ENCODE measurements around the gene BRD1. TPM values are rescaled to one million over a fixed set of nuclear protein-coding genes. Genes with fewer than 3 reads are reported as not detected.

The BRD1 gene
- polyA plus RNA-seq, 1 donor = 25.1 TPM

GRCh38 chr22:49753961-49754695, 73.5 kb downstream of the BRD1 start:
- no peak for DNase-seq (ENCODE audit: low read depth)

GRCh38 chr22:49753276-49753890, 74.3 kb downstream of the BRD1 start:
- no peak for DNase-seq (ENCODE audit: low read depth)

GRCh38 chr22:49752598-49753091, 75.0 kb downstream of the BRD1 start:
- DNase-seq (ENCODE audit: low read depth) = no peak

GRCh38 chr22:49751966-49752597, 75.6 kb downstream of the BRD1 start:
- no peak for DNase-seq (ENCODE audit: low read depth)

- no peak for DNase-seq (ENCODE audit: low read depth)
Measured at GRCh38 chr22:49751318-49751965, 76.2 kb downstream of the BRD1 start.

- no peak for DNase-seq (ENCODE audit: low read depth)
Measured at GRCh38 chr22:49749885-49750510, 77.7 kb downstream of the BRD1 start.

- no peak for DNase-seq (ENCODE audit: low read depth)
Measured at GRCh38 chr22:49749227-49749626, 78.4 kb downstream of the BRD1 start.

- no peak for DNase-seq (ENCODE audit: low read depth)
Measured at GRCh38 chr22:49748514-49748913, 79.2 kb downstream of the BRD1 start.

- DNase-seq (ENCODE audit: low read depth) = no peak
Measured at GRCh38 chr22:49747716-49748115, 80.0 kb downstream of the BRD1 start.

- DNase-seq (ENCODE audit: low read depth) = no peak
Measured at GRCh38 chr22:49747130-49747529, 80.5 kb downstream of the BRD1 start.

- DNase-seq (ENCODE audit: low read depth) = no peak
Measured at GRCh38 chr22:49746065-49746464, 81.6 kb downstream of the BRD1 start.

GRCh38 chr22:49740242-49740641, 87.4 kb downstream of the BRD1 start:
- DNase-seq (ENCODE audit: low read depth) = no peak

GRCh38 chr22:49739138-49739537, 88.5 kb downstream of the BRD1 start:
- DNase-seq (ENCODE audit: low read depth) = no peak

- no peak for DNase-seq (ENCODE audit: low read depth)
Measured at GRCh38 chr22:49738566-49738965, 89.1 kb downstream of the BRD1 start.

GRCh38 chr22:49738006-49738405, 89.7 kb downstream of the BRD1 start:
- DNase-seq (ENCODE audit: low read depth) = no peak

GRCh38 chr22:49737101-49737551, 90.5 kb downstream of the BRD1 start:
- no peak for DNase-seq (ENCODE audit: low read depth)

- no peak for DNase-seq (ENCODE audit: low read depth)
Measured at GRCh38 chr22:49736538-49736937, 91.1 kb downstream of the BRD1 start.

GRCh38 chr22:49735901-49736421, 91.7 kb downstream of the BRD1 start:
- DNase-seq (ENCODE audit: low read depth) = no peak

GRCh38 chr22:49735411-49735900, 92.2 kb downstream of the BRD1 start:
- DNase-seq (ENCODE audit: low read depth) = no peak

- no peak for DNase-seq (ENCODE audit: low read depth)
Measured at GRCh38 chr22:49734882-49735281, 92.8 kb downstream of the BRD1 start.

- DNase-seq (ENCODE audit: low read depth) = no peak
Measured at GRCh38 chr22:49734390-49734789, 93.3 kb downstream of the BRD1 start.
